Tibial artery (tissue), 4 donors: Measurements from ENCODE around the gene TAGLN2.

Experiments
- DNase-seq, 2 donors: peaks; one replicate each; pipeline ENCODE4 v3.0.0-alpha.2; 2019
- H3K27ac ChIP-seq, 2 donors: fragments of 200-600 bp; sonication (generic) in 1 of 2; 1 replicate in 1 of 2; 2 replicates in 1 of 2; pipeline ENCODE4 v1.5.1; 2018 to 2019; ENCODE audit warnings: mild to moderate bottlenecking in 1 of 2
- H3K27me3 ChIP-seq, 2 donors: fragments of 200-600 bp; sonication (generic) in 1 of 2; one replicate each; pipeline versions ENCODE4 v1.5.1 to v1.6.0; 2016 to 2019
- H3K36me3 ChIP-seq, 3 donors: fragments of 200-600 bp; sonication (generic) in 2 of 3; one replicate each; pipeline ENCODE4 v1.5.1; 2016 to 2019; ENCODE audit warnings: mild to moderate bottlenecking in 2 of 3
- H3K4me1 ChIP-seq, 4 donors: fragments of 200-600 bp; sonication (generic) in 2 of 4; 1 replicate in 3 of 4; 2 replicates in 1 of 4; pipeline ENCODE4 v1.5.1; 2016 to 2019
- H3K4me3 ChIP-seq, 2 donors: fragments of 200-600 bp; sonication (generic) in 1 of 2; 1 replicate in 1 of 2; 2 replicates in 1 of 2; pipeline ENCODE4 v1.5.1; 2018 to 2019; ENCODE audit warnings: mild to moderate bottlenecking in 2 of 2
- H3K9me3 ChIP-seq, 3 donors: fragments of 200-600 bp; sonication (generic) in 1 of 3; one replicate each; pipeline ENCODE4 v1.5.1; 2016 to 2019
- CTCF ChIP-seq, 2 experiments: fragments of 200-600 bp in 1 of 2; fragments of 450-650 bp in 1 of 2; IDR thresholded peaks; one replicate each; pipeline ENCODE4 v1.5.1; 2017 to 2019; ENCODE audit warnings: antibody characterized with exemption in 2 of 2, mild to moderate bottlenecking in 1 of 2, moderate library complexity in 1 of 2
- intact Hi-C: fragments of 100-400 bp; cut with DNase I; formaldehyde crosslinking; loops from one replicate; pipeline ENCODE4 v1.15.0; 2023; ENCODE audit warnings: low total_unique reads

Gene TAGLN2

GRCh38 chr1:159932296-159933285, 7.3 kb upstream of the TAGLN2 start:
- DNase-seq, result no peak
- Histone ChIP-seq H3K36me3 (no peaks in the 10 kb centered on the region), H3K4me3 (no peak overlapping the region), H3K4me1 (peaks cover 0 to 15% (median 4%) of the 10 kb centered on the region in 4 donors), H3K9me3 (no peaks in the 10 kb centered on the region), H3K27ac (no peak overlapping the region), H3K27me3 (peaks cover 0 to 14% of the 10 kb centered on the region in 2 donors)
- intact Hi-C loops, result no loop called here
- TF ChIP-seq CTCF (IDR thresholded peaks at IDR 0.05), result no peak

GRCh38 chr1:159931795-159932173, 6.5 kb upstream of the TAGLN2 start:
- Histone ChIP-seq H3K36me3 (no peaks in the 10 kb centered on the region), H3K27me3 (peaks cover 0 to 6% of the 10 kb centered on the region in 2 donors), H3K27ac (no peak overlapping the region), H3K4me3 (no peak overlapping the region), H3K4me1 (peaks cover 0 to 15% (median 4%) of the 10 kb centered on the region in 4 donors), H3K9me3 (no peaks in the 10 kb centered on the region)
- intact Hi-C loops, result no loop called here
- no peak for DNase-seq
- TF ChIP-seq CTCF (IDR thresholded peaks at IDR 0.05), result no peak

- intact Hi-C loops, result no loop called here
- Histone ChIP-seq H3K9me3 (no peaks in the 10 kb centered on the region), H3K36me3 (no peaks in the 10 kb centered on the region), H3K4me1 (peaks cover 0 to 15% (median 4%) of the 10 kb centered on the region in 4 donors), H3K4me3 (no peak overlapping the region), H3K27ac (no peak overlapping the region), H3K27me3 (peaks cover 0 to 3% of the 10 kb centered on the region in 2 donors)
- no peak for DNase-seq
- no peak for TF ChIP-seq CTCF (IDR thresholded peaks at IDR 0.05)
Observed at GRCh38 chr1:159931101-159931794, 5.9 kb upstream of the TAGLN2 start.

- no peak for TF ChIP-seq CTCF (IDR thresholded peaks at IDR 0.05)
- no peaks in the 10 kb centered on the region for H3K36me3 ChIP-seq
- no peaks in the 10 kb centered on the region for H3K27me3 ChIP-seq
- H3K9me3 ChIP-seq, result no peaks in the 10 kb centered on the region
- H3K4me3 ChIP-seq, result no peak overlapping the region
- intact Hi-C loops, result no loop called here
- no peak for DNase-seq
- H3K27ac ChIP-seq, result no peak overlapping the region
- H3K4me1 ChIP-seq, result peaks cover 0 to 17% (median 5%) of the 10 kb centered on the region in 4 donors
Observed at GRCh38 chr1:159930634-159931033, 5.3 kb upstream of the TAGLN2 start.

- intact Hi-C loops, result no loop called here
- TF ChIP-seq CTCF (IDR thresholded peaks at IDR 0.05), result no peak
- no peaks in the 10 kb centered on the region for H3K36me3 ChIP-seq
- no peak for DNase-seq
- H3K4me3 ChIP-seq, result no peak overlapping the region
- no peaks in the 10 kb centered on the region for H3K27me3 ChIP-seq
- no peak overlapping the region for H3K27ac ChIP-seq
- no peaks in the 10 kb centered on the region for H3K9me3 ChIP-seq
- H3K4me1 ChIP-seq, result peaks cover 0 to 17% (median 5%) of the 10 kb centered on the region in 4 donors
Observed at GRCh38 chr1:159930216-159930615, 4.9 kb upstream of the TAGLN2 start.
